Measurements from ENCODE around the gene RBM15.

The RBM15 gene

GRCh38 chr1:110346690-110347089 lies 7.5 kb downstream of the RBM15 start:
- Histone ChIP-seq H3K4me1 (no peaks in the 10 kb centered on the region), H3K9me3 (ENCODE audit: control insufficient read depth, low read length) (no peaks in the 10 kb centered on the region)
- no peak for TF ChIP-seq CTCF (IDR thresholded peaks at IDR 0.05)

GRCh38 chr1:110347182-110347893 lies 8.2 kb downstream of the RBM15 start:
- H2AFZ ChIP-seq, result no peak overlapping the region
- no peak for TF ChIP-seq CTCF (IDR thresholded peaks at IDR 0.05)
- H3K4me1 ChIP-seq, result no peaks in the 10 kb centered on the region
- no peaks in the 10 kb centered on the region for H3K36me3 ChIP-seq (ENCODE audit: control insufficient read depth, insufficient read depth, low read length)
- H3K27ac ChIP-seq, result no peak overlapping the region
- no peak overlapping the region for H3K9ac ChIP-seq
- no peak overlapping the region for H3K4me3 ChIP-seq (ENCODE audit: low read depth, low read length)
- no peaks in the 10 kb centered on the region for H3K27me3 ChIP-seq (ENCODE audit: control insufficient read depth, insufficient read depth, low read length)
- no peaks in the 10 kb centered on the region for H3K9me3 ChIP-seq (ENCODE audit: control insufficient read depth, low read length)
- peaks cover 10% of the 10 kb centered on the region for H3K79me2 ChIP-seq
- H3K4me2 ChIP-seq (ENCODE audit: low read length), result no peak overlapping the region

More at GRCh38 chr1:110346690-110347089, 7.5 kb downstream of the RBM15 start:
- Histone ChIP-seq H3K27ac (no peak overlapping the region), H3K27me3 (ENCODE audit: control insufficient read depth, insufficient read depth, low read length) (no peaks in the 10 kb centered on the region), H3K9ac (no peak overlapping the region), H3K36me3 (ENCODE audit: control insufficient read depth, insufficient read depth, low read length) (no peaks in the 10 kb centered on the region), H3K4me3 (ENCODE audit: low read depth, low read length) (no peak overlapping the region), H3K4me2 (ENCODE audit: low read length) (no peak overlapping the region), H2AFZ (no peak overlapping the region), H3K79me2 (peaks cover 12% of the 10 kb centered on the region)

- no peaks in the 10 kb centered on the region for H3K27me3 ChIP-seq (ENCODE audit: control insufficient read depth, insufficient read depth, low read length)
- H3K9ac ChIP-seq, result no peak overlapping the region
- no peak overlapping the region for H3K4me3 ChIP-seq (ENCODE audit: low read depth, low read length)
- peaks cover 10% of the 10 kb centered on the region for H3K79me2 ChIP-seq
- H3K36me3 ChIP-seq (ENCODE audit: control insufficient read depth, insufficient read depth, low read length), result no peaks in the 10 kb centered on the region
- no peak overlapping the region for H2AFZ ChIP-seq
- no peaks in the 10 kb centered on the region for H3K4me1 ChIP-seq
- no peak overlapping the region for H3K4me2 ChIP-seq (ENCODE audit: low read length)
- TF ChIP-seq CTCF (IDR thresholded peaks at IDR 0.05), result no peak
- H3K27ac ChIP-seq, result no peak overlapping the region
- no peaks in the 10 kb centered on the region for H3K9me3 ChIP-seq (ENCODE audit: control insufficient read depth, low read length)
Observed at GRCh38 chr1:110348050-110348449, 8.9 kb downstream of the RBM15 start.

- H2AFZ ChIP-seq, result no peak overlapping the region
- H3K9me3 ChIP-seq (ENCODE audit: control insufficient read depth, low read length), result no peaks in the 10 kb centered on the region
- no peaks in the 10 kb centered on the region for H3K4me1 ChIP-seq
- H3K36me3 ChIP-seq (ENCODE audit: control insufficient read depth, insufficient read depth, low read length), result no peaks in the 10 kb centered on the region
- peak overlapping the region; percentile 12 for H3K4me2 ChIP-seq (ENCODE audit: low read length)
- H3K79me2 ChIP-seq, result peaks cover 10% of the 10 kb centered on the region
- no peaks in the 10 kb centered on the region for H3K27me3 ChIP-seq (ENCODE audit: control insufficient read depth, insufficient read depth, low read length)
- no peak overlapping the region for H3K27ac ChIP-seq
- no peak overlapping the region for H3K9ac ChIP-seq
- no peak for TF ChIP-seq CTCF (IDR thresholded peaks at IDR 0.05)
- H3K4me3 ChIP-seq (ENCODE audit: low read depth, low read length), result no peak overlapping the region
Observed at GRCh38 chr1:110348771-110349170, 9.6 kb downstream of the RBM15 start.

GRCh38 chr1:110350360-110350759 lies 11.2 kb downstream of the RBM15 start:
- Histone ChIP-seq H3K4me3 (ENCODE audit: low read depth, low read length) (no peak overlapping the region), H3K36me3 (ENCODE audit: control insufficient read depth, insufficient read depth, low read length) (no peaks in the 10 kb centered on the region), H2AFZ (no peak overlapping the region), H3K4me2 (ENCODE audit: low read length) (no peak overlapping the region), H3K27ac (no peak overlapping the region), H3K9ac (no peak overlapping the region), H3K4me1 (no peaks in the 10 kb centered on the region), H3K9me3 (ENCODE audit: control insufficient read depth, low read length) (no peaks in the 10 kb centered on the region), H3K79me2 (peaks cover 10% of the 10 kb centered on the region), H3K27me3 (ENCODE audit: control insufficient read depth, insufficient read depth, low read length) (no peaks in the 10 kb centered on the region)
- no peak for TF ChIP-seq CTCF (IDR thresholded peaks at IDR 0.05)

All from parathyroid adenoma (tissue), 2 donors.